HG02852 (cell line): ENCODE results near the gene KLF13.

ENCODE experiments used
- ATAC-seq: cut with Tn5 transposase; IDR thresholded peaks from one replicate; pipeline ENCODE4 v1.9.1; 2021; ENCODE audit warnings: mild to moderate bottlenecking, moderate library complexity; ENCODE audit not compliant: unreplicated experiment

Gene KLF13

DNA sequence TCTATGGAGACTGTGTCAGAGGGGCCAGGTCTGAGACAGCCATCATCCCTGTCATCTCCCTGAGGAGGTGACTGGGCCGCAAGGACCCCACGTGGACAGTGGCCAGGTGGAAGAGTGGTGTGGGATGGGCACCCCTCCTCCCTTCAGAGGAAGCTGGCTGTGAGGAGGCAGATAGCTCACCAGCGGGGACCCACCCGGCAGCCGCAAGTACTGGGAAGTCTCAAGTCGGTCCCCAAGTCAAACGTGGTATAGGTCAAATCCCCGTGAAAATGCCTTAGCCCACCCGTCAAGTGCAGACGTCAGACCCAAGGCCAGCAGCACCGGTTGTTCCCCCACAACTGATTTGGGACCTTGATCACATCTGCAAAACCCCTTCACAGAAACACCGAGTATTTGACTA, 12.3 kb upstream of the KLF13 start:
- no peak for ATAC-seq

DNA sequence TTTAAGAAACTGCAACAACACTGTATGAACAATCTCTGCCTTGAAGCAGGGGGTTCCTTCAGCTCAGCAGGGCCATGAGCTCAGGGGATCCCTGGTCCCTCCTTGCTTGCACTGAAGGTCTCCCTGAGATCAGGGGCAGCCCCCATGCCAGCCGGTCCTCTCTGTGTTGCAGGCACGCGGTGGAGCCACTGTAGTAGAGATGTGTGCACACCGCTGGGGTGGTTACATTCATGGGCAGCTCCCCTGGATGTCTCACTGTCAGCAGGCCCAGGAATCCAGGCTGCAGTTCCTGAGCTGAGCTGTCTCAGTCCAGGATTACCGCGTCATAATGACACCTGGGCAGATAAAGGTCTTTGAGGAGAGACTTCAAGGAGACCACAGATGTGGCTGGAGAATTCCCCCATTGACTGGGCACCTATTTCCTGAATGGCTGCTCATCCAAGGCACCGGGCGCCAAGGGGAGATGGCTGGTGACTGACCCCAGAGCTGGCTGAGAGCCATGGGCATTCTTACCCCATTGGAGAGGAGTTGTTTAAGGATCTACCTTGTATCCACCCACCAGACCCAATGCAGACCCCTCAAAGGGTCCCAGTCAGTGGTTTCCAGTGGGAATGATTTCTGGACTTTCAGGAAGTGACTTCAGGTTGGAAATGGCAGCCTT, 10.4 kb upstream of the KLF13 start:
- ATAC-seq, result no peak

DNA sequence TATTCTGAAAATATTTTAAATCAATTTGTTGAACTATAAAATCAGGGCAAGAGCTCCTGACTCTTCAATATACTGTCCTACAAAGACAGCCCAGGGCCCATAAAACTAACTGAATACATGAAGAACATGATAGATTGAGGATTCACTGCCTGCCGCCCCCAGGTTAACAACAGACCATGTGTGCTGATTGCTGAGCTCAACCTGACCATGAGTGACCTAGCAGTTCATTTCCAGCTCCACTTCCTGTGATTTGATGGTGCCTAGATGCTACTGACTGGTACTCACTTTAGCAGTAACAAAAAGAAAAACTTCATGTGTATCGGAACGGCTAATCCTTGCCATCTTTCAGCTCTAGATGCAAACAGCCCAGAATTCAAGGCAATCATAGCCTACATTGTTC, 9.6 kb upstream of the KLF13 start:
- no peak for ATAC-seq

DNA sequence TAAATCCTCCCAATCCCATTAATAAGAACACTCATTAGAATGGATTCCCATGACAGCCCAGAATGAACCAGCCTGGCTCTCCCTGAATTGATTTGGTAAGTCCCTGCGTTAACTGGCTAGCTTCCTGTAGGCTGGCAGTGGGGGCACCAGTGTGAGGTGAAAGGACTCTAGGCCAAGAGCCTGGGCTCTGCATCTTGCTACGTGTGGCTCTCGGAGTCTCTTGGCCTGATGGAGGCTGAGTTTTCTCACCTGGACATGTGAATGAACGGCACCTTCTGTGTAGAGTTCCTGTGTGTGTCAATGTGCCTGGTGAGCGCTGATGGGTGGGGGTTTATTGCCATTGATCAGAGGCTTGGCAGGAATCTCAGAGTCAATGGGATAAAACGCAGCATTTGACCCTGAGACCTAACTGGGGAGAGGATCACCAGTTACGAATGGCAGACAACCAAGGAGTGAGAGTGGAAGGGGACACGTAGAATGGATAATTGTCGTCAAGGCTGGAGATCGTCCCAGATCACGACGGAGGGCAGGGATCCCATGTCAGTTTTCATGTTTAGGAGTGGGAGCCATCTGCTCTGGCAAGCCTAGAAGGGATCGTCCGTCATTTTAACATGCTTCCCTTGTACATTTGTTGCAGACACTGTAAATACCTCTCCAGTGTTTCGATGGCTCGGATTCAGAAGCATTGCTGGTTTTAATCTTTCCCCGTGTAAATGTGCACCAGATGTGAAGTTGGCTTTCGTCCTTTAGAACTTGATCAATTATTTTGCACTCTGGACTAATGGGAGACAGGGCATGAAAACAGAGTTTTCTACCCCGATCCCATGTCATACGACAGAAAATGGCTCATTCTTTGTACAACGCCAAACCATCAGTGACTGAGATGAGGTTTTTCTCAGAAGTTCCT, 9.0 kb upstream of the KLF13 start:
- no peak for ATAC-seq

DNA sequence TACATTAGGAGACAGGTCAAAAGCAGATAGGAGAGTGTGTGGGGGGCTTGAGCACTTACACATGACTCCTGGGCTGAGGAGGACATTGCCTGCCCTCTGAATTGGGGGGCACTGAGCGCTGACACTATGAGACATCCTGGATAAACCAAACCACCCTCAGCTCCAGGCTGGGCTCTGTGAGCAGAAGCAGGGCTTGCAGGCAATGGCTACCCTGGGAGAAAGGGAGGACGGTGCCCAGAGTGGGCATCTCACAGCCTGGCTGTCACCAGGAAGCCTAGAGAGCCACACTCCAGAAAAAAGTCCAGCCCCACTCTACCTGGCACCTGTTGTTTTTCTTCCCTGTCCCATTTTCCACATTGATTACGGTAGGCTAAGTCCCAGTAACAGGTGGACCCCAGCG, 8.2 kb upstream of the KLF13 start:
- ATAC-seq, result no peak

DNA sequence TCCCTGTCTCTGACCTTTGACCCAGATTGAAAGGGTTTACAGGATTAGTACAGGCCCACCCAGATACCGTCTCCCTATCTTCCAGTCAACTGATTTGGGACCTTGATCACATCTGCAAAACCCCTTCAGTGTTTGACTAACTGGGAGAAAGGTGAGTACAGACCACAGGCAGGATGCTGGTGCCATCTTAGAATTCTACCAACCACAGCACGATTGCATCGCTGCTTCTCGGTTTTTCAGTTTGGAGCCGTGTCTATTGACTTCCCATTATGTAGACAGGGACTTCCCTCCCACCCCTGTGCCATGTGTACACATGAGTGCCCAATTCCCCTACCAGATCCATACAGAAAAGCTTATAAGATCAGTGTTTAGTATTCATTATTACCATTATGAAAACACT, 6.6 kb upstream of the KLF13 start:
- ATAC-seq, result no peak

DNA sequence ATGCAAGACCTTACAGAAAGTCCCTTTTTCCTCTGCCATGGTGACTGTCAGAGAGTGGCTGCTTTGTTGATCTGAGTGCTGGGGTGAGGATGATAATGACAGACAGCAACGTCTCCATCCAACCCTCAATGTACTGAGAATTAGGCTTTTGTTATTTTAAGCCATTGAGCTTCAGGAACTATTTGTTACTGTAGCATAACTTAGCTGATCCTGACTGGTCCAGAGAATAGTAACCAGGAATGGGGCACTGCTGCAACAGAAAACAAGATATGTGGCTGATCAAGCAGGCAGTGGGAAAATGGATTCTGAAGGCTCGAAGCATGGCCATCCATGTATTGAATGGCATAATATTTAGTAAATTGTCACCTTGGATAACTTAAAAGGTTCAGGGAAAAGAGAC, 5.2 kb upstream of the KLF13 start:
- ATAC-seq, result no peak

DNA sequence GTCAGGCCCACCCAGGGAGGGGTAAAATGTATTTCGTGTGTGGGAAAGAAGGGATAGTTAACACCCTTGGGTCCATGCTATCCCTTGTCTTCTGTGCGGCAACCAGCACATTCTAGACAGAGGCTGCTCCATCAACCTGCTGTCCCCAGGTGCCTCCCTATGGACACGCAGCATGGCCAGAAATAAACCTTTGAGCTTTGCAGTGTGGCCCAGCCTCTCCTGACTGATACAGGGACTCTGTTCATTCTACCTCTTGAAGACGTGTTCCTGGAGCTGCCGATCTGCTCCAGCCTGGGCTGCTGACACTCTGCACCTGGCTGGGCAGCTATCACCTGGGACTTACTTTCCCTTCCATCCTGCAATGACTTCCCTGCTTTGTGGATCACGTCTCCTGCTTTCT, 4.1 kb upstream of the KLF13 start:
- ATAC-seq, result no peak

DNA sequence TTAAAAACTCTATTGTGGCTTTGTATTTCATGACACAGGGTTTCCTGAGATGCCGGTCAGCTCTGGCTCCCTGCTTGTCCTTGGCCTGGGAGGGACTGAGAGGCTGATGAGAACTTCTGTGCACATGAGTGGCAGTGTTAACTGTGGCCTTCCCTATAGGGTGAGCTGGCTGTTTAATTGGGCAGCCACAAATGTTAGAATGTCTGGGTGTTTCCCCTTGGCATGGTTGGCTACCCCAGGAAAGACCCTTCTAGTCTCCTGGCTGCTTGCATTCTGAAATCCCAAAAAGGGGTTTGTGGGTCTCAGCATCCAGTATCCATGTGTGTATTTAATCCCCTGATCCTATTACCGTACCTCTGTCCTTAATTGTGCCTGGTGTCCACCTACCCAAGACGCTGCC, 3.0 kb upstream of the KLF13 start:
- ATAC-seq, result no peak

DNA sequence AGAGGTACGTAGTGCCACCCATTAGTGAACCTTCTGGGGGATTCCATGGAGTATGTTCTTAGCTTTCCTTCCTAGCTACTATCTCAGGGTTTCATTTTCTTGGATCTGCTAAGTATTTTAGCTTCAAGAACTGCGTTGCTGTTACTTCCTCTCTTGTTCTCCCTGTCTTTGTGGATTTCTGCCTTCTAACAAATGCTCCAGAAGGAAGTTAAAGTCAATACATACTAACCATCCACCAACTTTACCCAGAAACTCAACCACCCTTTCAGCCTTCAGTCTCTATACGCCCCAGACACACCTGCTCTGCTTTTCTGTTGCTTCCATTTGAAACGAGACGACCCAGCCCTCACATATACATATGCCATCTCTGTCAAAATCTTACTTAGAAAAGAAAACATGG, 2.4 kb upstream of the KLF13 start:
- ATAC-seq, result no peak

DNA sequence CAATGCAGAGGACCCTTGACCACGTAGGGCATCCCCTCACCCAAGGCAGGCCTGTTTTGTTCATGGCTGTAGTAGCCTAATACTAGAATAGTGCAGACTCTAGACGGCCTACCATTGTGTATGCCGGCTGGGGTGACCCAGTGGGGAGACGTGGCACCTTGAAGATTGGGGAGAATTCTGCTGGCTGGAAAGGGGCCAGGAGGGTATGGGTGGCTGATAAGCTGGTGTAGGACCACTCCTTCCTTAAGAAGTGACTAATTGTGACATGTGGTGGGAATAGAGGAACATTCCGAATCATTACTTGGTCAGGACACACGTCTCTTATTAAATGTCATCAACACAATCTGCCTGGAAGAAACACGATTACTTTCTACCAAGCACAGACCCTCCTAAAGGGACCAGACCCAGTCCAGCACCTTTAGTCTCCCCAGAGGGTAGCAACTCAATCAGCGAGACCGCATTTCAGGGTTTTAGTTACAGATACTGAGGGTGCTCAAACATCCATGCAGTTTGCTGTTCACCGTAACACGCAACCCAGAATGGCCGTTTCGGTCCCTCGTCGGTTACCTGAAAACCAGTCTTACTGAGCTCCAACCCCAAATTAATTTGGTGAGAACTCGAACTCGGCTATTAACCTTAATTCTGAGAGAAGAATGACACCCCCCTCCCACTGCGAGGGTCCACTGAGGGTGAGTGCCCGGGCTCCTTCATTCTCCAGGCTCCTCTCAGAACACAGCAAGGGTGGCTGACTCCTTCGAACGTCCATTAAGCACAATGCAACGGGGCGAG, 1.6 kb upstream of the KLF13 start:
- ATAC-seq, result no peak

DNA sequence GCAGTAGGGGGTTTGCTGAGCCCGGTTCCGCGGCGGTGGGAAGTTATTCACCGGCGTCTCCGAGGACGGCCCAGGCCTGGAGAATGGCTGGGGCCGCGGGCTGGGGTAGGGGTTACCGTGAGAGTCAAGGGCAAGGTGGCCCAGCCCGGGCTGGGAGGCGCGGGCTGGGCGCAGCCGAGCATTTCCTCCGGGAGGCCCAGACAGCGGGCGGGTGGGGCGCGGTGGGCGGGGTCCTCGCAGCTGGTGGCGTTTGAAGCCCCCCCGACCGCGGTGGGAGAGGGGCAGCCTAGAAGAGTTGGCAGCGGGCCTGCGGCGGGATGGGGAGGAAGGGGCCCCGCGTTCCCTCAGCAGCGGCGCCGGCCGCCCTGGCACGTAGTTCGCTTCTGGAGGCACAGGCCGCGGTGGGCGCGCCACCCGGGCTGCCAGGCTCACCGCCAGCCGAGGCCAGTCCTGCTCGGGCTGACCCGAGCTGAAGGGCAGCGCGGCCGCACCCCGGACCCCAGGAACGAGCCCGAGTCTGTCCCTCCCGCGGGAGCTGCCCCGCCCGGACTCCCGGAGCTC, 960 bp upstream of the KLF13 start:
- peak; percentile 3 for ATAC-seq

DNA sequence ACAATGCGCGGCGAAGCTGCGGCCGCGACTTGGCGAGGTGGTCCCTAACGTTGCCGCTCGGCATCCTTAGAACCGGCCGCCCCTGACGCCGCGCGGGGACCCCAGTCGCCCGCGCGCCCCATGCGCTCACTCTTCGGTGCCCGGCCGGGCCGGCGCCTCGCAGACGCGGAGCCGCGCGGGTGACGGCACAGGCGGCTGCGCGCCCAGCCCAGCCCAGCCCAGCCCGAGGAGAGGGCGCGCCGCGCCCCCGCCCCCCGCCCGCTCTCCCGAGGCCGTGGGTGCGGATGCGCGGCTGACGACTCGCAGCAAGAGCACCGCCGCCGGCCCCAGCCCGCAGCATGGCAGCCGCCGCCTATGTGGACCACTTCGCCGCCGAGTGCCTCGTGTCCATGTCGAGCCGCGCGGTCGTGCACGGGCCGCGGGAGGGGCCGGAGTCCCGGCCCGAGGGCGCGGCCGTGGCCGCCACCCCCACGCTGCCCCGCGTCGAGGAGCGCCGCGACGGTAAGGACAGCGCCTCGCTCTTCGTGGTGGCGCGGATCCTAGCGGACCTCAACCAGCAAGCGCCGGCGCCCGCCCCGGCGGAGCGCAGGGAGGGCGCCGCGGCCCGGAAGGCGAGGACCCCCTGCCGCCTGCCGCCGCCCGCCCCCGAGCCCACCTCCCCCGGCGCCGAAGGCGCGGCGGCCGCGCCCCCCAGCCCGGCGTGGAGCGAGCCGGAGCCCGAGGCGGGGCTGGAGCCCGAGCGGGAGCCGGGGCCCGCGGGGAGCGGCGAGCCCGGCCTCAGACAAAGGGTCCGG, 437 bp downstream of the KLF13 start:
- peak; percentile 18 for ATAC-seq

DNA sequence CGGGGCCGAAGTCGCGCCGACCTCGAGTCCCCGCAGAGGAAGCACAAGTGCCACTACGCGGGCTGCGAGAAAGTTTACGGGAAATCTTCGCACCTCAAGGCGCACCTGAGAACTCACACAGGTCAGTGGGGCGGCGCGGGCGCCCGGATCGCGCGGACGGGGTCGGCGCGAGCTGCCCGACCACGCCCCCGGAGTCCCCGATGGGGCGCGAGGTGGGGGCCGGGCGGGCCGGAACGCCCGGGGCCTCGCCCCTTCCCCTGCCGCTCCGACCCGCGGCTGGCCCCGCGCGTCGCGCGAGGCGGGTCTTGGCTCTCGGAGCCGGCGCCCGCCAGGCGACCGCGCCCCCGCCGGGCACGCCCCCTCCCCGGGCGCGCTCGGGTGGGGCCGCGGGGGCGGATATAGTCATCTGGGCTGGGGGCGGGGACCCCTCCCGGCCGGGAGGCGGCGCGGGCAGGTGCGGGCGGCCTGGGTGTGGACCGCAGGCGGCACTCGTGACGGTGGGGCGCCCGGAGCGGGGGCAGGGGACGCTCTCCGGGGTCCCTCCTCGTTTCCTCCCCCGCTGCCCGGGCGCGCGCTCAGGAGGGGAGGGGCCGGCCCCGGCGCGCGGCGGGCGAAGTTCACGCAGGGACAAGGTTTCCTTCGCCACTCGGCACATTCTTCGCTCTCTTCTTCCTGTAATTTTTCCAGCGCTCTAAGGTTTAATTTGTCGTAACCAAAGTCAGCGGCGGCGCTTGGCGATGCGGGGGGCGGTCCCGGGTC, 1.2 kb downstream of the KLF13 start:
- ATAC-seq, result no peak

DNA sequence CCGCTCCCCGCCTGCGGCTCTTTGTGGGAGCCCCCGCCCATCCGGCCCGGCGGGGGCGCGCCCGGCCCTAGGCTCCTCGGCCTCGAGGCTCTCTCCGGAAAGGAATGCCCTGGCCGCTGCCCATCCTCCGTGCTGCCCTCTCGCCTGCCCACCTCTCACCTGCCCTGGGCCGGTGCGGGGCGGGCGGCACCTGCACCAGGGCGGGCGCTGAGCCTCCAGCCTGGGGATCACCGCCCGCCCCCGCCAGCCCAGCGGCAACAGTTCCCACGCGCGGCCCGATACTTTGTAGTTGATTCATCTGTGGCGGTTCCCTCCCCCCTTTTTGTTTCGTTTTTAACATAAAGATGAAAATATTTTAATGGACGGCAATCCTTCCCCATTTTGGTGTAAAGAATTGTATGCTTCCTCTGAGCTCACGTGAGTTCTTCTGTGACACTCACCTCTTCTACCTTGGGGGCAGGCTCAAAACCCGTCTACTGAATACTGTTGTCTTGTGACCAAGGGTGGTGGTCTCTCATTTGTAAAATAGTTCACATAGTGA, 1.9 kb downstream of the KLF13 start:
- no peak for ATAC-seq

DNA sequence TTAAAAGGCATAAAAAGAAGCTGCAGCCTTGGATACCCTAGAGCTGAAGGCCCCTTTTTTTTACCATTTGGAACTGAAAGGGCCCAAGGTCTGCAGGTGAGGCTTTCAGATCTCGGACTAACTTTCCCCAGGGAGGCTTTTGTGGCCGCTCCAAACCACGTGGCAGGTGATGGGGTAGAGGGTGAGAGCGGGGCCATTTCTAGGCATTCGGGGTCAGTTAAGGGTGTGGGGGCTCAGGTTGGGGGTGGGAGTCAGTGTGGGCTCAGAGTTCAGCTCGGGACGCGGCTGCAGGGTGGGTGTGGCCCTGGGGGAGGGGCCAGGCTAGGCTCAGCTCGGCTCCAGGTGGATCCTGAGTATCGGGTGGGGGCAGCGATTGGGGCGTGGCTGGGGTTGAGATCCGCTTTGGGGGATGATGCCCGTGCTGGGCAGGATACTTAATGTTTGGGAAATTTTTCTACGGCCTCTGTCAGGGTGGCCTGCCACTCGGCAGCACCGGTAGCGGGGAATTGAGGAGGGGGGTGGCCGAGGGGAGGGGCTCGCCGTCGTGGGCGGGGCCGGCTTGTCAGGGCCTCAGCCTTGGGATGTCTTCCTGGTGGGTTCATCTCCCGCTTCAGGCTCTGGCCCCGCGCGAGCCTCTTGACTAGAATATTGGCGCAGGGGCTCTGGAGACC, 2.5 kb downstream of the KLF13 start:
- no peak for ATAC-seq

DNA sequence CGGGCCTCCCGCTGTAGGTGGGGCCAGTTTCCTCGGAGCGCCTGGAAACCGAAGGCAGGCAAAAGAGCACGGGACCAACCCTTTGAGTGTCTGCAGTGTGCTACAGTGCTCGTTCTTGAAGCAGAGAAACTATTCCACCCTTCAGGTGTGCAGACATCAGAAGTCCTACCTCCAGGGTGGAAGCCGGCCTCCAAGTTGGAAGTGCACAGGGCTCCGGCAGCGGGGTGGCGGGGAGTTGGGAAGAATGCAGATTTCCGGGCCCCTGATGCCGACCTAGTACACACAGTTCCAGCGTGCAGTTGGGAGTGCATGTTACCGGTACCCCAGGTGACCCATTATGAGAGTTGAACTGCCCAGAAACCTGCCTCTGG, 3.0 kb downstream of the KLF13 start:
- no peak for ATAC-seq

DNA sequence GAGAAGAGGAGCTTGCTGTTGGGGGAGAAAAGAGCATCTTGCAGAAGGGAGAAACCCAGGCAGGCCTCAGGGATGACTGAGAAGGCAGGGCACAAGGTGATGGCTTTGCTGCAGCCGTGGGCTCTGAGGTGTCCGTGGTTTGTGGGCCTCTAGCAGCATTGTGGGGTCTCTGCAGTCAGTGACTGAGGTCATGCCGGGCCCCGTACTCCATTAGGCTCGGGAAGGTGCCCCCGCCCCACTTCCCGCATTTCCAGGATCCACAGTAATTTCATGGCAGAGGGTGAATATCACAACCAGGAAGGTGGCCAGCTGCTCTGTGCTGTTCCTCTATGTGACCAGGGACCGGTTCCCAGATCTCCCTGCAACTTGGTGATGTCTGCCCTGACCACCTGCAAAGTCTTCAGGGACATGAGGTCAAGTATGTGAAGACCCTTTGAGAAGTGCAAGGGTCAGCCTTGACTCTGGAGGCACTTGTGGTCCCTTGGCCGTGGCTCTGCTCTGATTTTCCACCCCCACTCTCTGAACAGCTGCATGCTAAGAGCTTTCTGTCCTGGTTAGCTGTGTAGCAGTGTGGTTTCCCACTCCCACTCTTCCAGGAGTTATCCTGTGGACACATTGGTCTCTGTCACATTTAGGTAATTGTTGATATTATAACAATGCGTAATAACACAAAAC, 3.6 kb downstream of the KLF13 start:
- no peak for ATAC-seq

DNA sequence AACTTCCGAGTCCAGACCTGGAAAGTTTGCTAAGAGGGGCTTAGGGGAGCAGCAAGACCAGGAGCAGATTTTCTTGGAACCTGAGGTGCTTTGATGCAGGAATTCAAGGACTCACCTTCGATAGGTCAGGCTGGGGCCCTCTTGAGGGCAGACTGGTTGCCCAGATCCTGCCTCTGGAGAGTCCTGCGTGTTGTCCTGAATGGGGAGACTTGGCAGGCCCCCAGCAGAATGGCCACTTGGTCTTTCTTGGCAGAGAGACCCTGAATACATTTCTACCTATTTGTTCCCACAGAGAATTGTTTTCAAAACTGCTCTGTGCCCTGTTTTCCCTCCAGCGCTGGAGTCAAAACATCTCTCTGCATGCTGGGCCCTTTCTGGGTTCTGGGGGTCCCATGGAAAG, 4.2 kb downstream of the KLF13 start:
- ATAC-seq, result no peak
